Sigmoid colon (tissue), 7 donors: ENCODE measurements around the gene EME1. TPM values are rescaled to one million over a fixed set of nuclear protein-coding genes. Genes with fewer than 3 reads are reported as not detected.

Experiments
- DNase-seq: peaks from one replicate; pipeline ENCODE4 v3.0.0-alpha.2; 2019
- H3K27ac ChIP-seq, 4 donors: fragments of 200-600 bp; sonication (generic); one replicate each; pipeline ENCODE4 v1.5.1; 2016 to 2019; ENCODE audit warnings: mild to moderate bottlenecking in 1 of 4
- H3K27me3 ChIP-seq, 3 donors: fragments of 200-600 bp; sonication (generic); one replicate each; pipeline ENCODE4 v1.5.1; 2019; ENCODE audit warnings: mild to moderate bottlenecking in 1 of 3
- H3K36me3 ChIP-seq, 4 donors: fragments of 200-600 bp; sonication (generic); one replicate each; pipeline ENCODE4 v1.5.1; 2016 to 2019
- H3K4me1 ChIP-seq, 4 donors: fragments of 200-600 bp; sonication (generic); one replicate each; pipeline ENCODE4 v1.5.1; 2017 to 2019
- H3K4me3 ChIP-seq, 4 donors: fragments of 200-600 bp; sonication (generic); one replicate each; pipeline ENCODE4 v1.5.1; 2017 to 2019; ENCODE audit warnings: mild to moderate bottlenecking in 2 of 4, moderate library complexity in 1 of 4
- H3K9me3 ChIP-seq, 4 donors: fragments of 200-600 bp in 3 of 4; sonication (generic) in 3 of 4; one replicate each; pipeline versions ENCODE4 v1.5.1 to v1.6.1; 2013 to 2019
- CTCF ChIP-seq, 4 experiments: fragments of 450-650 bp in 3 of 4; fragments of 200-600 bp in 1 of 4; IDR thresholded peaks; one replicate each; pipeline ENCODE4 v1.5.1; 2016 to 2019; ENCODE audit warnings: antibody characterized with exemption in 4 of 4, mild to moderate bottlenecking in 3 of 4, moderate library complexity in 2 of 4
- EP300 ChIP-seq, 4 donors: sonication (generic); formaldehyde crosslinking; IDR thresholded peaks; one replicate each; pipeline ENCODE4 v1.6.1; 2017; ENCODE audit warnings: antibody characterized with exemption in 4 of 4
- POLR2A ChIP-seq, 2 donors: fragments of 450-650 bp; IDR thresholded peaks; one replicate each; pipeline ENCODE4 v1.6.1; 2016; ENCODE audit warnings: antibody characterized with exemption in 2 of 2, mild to moderate bottlenecking in 2 of 2, moderate library complexity in 2 of 2
- POLR2AphosphoS5 ChIP-seq, 4 donors: sonication (generic); formaldehyde crosslinking; IDR thresholded peaks; one replicate each; pipeline ENCODE4 v1.6.1; 2017; ENCODE audit warnings: antibody characterized with exemption in 4 of 4
- WGBS, 2 donors: extraction: QIAGEN DNeasy Blood & Tissue Kit; methylation state at CpG; one replicate each; pipeline ENCODE4 v1.1.7; 2013; 5-methylcytosine and 5-hydroxymethylcytosine counted together
- intact Hi-C: fragments of 100-400 bp; cut with DNase I; formaldehyde crosslinking; loops from one replicate; pipeline ENCODE4 v1.15.1; 2023
- polyA plus RNA-seq, 3 donors: library from polyadenylated mRNA; stranded (reverse); fragments of 200-250 nt; gene quantifications; one replicate each; pipeline ENCODE4 v1.2.3, GENCODE V29; 2013
- total RNA-seq, 4 donors: library from RNA; depleted of rRNA; stranded (reverse); fragments of >200 nt; gene quantifications; one replicate each; pipeline ENCODE4 v1.1.0, GENCODE V29; 2016
- donor health status: healthy with polysubstance abuse.
- donor health status: Bipolar disorder and iron deficiency.
- donor health status: healthy.

Gene EME1
- total and polyA plus RNA-seq, 7 donors, result 0.36 to 3.5 (median 1.2) TPM; not detected in 4

- H3K4me3 ChIP-seq, result no peak overlapping the region
- intact Hi-C loops, result no loop called here
- H3K4me1 ChIP-seq, result peaks cover 0 to 23% (median 17%) of the 10 kb centered on the region in 4 donors
- no peak for TF ChIP-seq CTCF (IDR thresholded peaks at IDR 0.05)
- TF ChIP-seq POLR2AphosphoS5 (IDR thresholded peaks at IDR 0.05), result no peak
- no peak for TF ChIP-seq POLR2A (IDR thresholded peaks at IDR 0.05)
- no peak for TF ChIP-seq EP300 (IDR thresholded peaks at IDR 0.05)
- H3K36me3 ChIP-seq, result peaks cover 11 to 65% (median 30%) of the 10 kb centered on the region in 4 donors
- no peaks in the 10 kb centered on the region for H3K9me3 ChIP-seq
- DNase-seq, result peak; percentile 56
- no peaks in the 10 kb centered on the region for H3K27me3 ChIP-seq
- 31 to 63% methylated on average over 4 of the region's 4 CpGs for WGBS, 2 donors
- no peak overlapping the region for H3K27ac ChIP-seq
Observed at GRCh38 chr17:50364061-50364458, 9.0 kb upstream of the EME1 start.

GRCh38 chr17:50364715-50365114 is 8.3 kb upstream of the EME1 start:
- peak; percentile 39 for DNase-seq
- H3K27ac ChIP-seq, result no peak overlapping the region
- no peaks in the 10 kb centered on the region for H3K27me3 ChIP-seq
- H3K9me3 ChIP-seq, result no peaks in the 10 kb centered on the region
- no peak for TF ChIP-seq POLR2AphosphoS5 (IDR thresholded peaks at IDR 0.05)
- no peak for TF ChIP-seq POLR2A (IDR thresholded peaks at IDR 0.05)
- TF ChIP-seq EP300 (IDR thresholded peaks at IDR 0.05), result no peak
- no peak for TF ChIP-seq CTCF (IDR thresholded peaks at IDR 0.05)
- H3K4me3 ChIP-seq, result no peak overlapping the region
- WGBS, 2 donors, result 85 to 90% methylated on average over 9 of the region's 9 CpGs
- intact Hi-C loops, result no loop called here
- peaks cover 10 to 66% (median 31%) of the 10 kb centered on the region in 4 donors for H3K36me3 ChIP-seq
- peaks cover 0 to 23% (median 17%) of the 10 kb centered on the region in 4 donors for H3K4me1 ChIP-seq

- 61 to 74% methylated on average over 2 of the region's 2 CpGs for WGBS, 2 donors
Observed at GRCh38 chr17:50365165-50365564, 7.9 kb upstream of the EME1 start.

GRCh38 chr17:50365649-50366393 is 7.2 kb upstream of the EME1 start:
- H3K9me3 ChIP-seq, result no peaks in the 10 kb centered on the region
- intact Hi-C loops, result no loop called here
- peaks cover 16 to 68% (median 39%) of the 10 kb centered on the region in 4 donors for H3K36me3 ChIP-seq
- H3K4me1 ChIP-seq, result peaks cover 0 to 23% (median 18%) of the 10 kb centered on the region in 4 donors
- H3K27me3 ChIP-seq, result no peaks in the 10 kb centered on the region
- H3K4me3 ChIP-seq, result no peak overlapping the region
- no peak for TF ChIP-seq POLR2A (IDR thresholded peaks at IDR 0.05)
- TF ChIP-seq CTCF (IDR thresholded peaks at IDR 0.05), result no peak
- no peak for TF ChIP-seq EP300 (IDR thresholded peaks at IDR 0.05)
- TF ChIP-seq POLR2AphosphoS5 (IDR thresholded peaks at IDR 0.05), result no peak
- no peak overlapping the region for H3K27ac ChIP-seq
- WGBS, 2 donors, result 92 to 93% methylated on average over 14 of the region's 14 CpGs
- DNase-seq, result peak; percentile 46

More at GRCh38 chr17:50365165-50365564, 7.9 kb upstream of the EME1 start:
- Histone ChIP-seq H3K9me3 (no peaks in the 10 kb centered on the region), H3K36me3 (peaks cover 14 to 66% (median 35%) of the 10 kb centered on the region in 4 donors), H3K4me1 (peaks cover 0 to 23% (median 17%) of the 10 kb centered on the region in 4 donors), H3K27ac (no peak overlapping the region), H3K4me3 (no peak overlapping the region), H3K27me3 (no peaks in the 10 kb centered on the region)
- intact Hi-C loops, result no loop called here
- no peak for TF ChIP-seq CTCF (IDR thresholded peaks at IDR 0.05)
- TF ChIP-seq EP300 (IDR thresholded peaks at IDR 0.05), result no peak
- TF ChIP-seq POLR2A (IDR thresholded peaks at IDR 0.05), result no peak
- no peak for TF ChIP-seq POLR2AphosphoS5 (IDR thresholded peaks at IDR 0.05)
- DNase-seq, result peak; percentile 26
